ENCODE measurements around the gene LAMA5.
A peak's percentile ranks its signal among the peaks of the same experiment; 100 is the strongest.

LAMA5 gene

DNA sequence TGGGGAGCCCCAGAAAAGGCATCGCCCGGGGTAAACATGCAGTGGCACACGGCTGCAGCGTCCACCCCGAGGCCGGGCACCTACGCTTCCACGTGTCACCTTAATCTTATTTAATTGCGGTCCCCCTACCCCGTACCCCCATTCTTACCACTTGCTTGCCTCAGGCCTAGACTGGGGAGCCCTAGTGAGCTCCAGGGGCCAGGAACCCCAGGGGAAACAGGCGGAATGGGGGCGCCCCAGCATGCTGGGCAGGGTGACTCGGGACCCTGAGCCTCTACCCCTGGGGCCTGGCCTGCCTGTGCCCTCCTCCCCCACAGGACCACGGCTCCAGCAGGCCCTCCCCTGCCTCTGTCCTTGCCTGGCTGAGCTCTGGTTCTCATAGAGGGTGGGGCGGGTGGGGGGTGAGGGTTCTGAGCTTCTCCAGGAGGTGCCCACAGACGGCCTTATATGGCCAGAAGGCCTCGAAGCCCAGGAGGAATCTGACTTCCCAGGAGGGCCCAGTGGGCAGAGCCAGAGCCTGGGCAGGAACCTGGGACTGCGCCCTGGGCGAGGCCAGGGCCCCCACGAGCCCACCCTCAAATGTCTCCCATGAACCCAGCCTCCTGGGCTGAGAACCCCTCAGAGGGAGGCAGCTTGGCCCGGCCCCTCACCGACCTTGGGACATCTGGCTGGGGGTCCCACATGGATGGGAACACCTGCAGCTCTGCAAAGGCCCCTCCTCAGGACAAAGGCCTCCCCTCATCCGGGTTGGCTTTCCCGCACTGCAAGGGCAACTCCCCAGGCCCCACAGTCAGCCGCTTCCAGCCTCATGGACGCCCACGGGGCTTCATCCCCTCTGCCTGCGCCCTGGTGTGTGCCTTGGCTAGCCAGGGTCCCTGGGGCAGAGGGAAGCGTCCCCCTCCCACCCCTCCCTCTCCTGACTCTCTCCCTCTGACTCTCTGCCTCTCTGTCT lies 5.2 kb upstream of the LAMA5 start:
- no peak for DNase-seq (ENCODE audit: low read depth)

GRCh38 chr20:62371588-62372041 lies 4.5 kb upstream of the LAMA5 start:
- no peak for DNase-seq (ENCODE audit: low read depth)

GRCh38 chr20:62370807-62371587 lies 3.9 kb upstream of the LAMA5 start:
- DNase-seq (ENCODE audit: low read depth): no peak

DNA sequence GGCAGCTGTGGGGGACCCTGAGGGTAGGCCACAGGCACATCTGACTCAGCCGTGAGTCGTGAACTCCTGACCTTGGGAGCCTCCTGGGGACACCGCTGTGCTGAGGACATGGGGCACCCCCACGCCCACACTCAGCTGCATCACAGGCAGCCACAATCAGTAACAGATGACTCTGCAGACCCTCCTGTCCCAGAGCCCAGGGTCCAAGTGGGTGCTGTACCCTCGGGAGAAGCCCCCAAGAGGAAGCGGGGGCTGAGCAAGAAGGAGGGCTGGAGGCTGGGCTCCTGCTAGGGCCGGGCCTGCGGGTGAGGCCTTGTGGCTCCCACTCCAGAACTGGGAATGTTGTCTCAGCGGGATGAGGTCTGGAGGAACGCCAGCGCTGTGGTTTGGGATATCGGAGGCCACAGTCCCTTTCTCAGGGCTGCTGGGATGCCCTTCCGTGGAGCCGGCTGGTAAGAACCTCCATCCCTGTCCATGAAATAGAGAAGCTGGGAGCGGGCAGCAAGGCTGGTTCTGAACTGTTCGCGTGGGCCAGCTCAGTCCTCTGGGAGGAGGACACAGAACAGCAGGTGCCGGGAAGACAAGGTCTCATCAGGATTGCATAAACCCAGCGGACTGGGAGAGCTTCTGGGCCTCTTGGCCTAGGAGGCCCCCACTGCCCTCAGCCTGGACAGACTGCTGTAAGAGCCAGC lies 3.1 kb upstream of the LAMA5 start:
- peak; percentile 86 for DNase-seq (ENCODE audit: low read depth)

DNA sequence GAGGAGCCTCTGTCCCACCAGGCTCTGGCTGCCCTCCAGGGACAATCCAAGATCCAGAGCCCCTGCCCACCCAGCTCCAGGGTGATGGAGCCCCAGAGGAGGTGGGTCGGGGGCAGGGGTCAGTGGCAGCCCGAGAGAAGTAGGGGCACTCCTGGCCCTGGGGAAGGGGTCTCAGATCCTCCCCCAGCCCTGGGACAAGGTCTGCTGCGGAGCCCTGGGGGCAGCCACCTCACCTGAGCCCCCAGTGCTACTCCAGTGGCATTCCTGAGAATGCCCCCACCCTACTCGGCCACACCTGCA lies 2.7 kb upstream of the LAMA5 start:
- no peak for DNase-seq (ENCODE audit: low read depth)

DNA sequence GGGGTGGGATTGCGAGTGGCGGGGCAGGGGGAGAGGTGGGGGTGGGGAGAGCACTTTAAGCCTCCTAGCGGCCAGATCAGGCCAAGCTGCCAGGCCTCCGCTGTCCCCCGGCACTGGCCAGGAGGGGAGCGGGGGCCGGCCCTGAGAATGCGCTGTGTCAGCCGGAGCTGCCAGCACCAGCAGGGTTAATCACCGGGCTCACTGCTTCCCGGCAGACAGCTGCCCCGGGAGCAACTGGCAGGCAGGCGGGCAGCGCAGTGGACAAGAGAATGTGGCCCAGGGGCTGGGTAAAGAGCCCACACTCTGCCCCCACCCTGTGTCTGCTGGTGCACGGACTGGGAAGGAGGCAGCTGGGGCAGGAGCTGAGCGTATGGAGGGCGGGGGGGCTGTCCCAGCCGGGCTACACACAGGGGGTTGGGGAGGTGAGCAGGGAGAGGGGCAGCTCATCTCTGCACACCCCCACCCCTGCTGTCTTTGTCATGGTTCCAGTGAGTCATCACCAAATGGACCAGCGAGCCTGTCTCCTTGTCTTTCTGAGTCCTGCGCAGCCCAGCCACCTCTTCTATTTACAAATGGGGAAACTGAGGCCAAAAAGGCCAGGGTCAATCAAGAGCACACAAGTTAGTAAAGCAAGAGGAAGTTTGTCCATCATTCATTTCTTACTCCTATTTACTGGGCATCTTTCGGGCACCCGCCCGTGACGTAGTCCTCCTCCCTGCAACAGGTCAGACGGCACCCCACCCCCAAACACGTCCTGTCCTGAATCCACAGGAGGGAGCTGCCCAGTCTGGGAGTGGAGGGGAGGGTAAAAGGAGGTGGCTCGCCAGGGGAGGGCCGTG lies 2.1 kb upstream of the LAMA5 start:
- DNase-seq (ENCODE audit: low read depth): peak; percentile 88

GRCh38 chr20:62368392-62368975 lies 1.4 kb upstream of the LAMA5 start:
- no peak for DNase-seq (ENCODE audit: low read depth)

DNA sequence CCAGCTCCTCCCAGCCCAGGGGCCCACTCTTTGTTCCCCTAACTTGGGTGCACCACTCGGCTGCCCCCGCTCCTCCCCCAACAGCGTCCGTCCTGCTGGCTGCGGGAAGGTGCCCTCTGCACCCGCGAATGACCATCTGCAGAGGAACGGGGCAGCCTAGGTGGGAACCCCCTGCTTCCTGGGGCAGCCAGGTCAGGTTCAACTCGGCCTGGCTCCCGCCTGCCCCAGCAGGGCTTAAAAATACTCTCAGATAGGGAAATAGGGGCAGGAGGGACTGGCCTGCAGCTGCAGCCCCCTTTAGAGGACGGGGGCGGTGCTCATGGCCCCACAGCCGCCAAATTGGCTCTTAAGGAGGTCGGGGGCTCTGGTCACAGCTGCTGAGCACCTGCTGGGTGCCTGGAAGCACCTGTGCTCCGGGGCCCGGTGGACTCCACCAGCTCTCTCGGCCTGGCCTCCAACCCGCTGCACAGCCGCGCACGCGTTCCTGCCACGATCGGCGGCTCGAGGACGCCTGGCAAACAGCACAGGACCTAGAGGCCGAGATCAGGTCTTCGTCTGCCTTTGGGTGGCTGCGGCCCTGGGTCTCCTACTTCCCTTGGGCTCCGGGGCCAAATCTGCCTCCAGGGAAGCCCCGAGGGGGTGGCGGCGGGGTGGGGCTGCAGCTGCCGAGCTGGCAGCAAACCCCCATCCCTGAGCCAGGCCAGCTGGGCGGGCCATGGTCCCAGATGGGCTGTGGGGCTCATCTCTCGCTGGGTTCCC lies 700 bp upstream of the LAMA5 start:
- no peak for DNase-seq (ENCODE audit: low read depth)

DNA sequence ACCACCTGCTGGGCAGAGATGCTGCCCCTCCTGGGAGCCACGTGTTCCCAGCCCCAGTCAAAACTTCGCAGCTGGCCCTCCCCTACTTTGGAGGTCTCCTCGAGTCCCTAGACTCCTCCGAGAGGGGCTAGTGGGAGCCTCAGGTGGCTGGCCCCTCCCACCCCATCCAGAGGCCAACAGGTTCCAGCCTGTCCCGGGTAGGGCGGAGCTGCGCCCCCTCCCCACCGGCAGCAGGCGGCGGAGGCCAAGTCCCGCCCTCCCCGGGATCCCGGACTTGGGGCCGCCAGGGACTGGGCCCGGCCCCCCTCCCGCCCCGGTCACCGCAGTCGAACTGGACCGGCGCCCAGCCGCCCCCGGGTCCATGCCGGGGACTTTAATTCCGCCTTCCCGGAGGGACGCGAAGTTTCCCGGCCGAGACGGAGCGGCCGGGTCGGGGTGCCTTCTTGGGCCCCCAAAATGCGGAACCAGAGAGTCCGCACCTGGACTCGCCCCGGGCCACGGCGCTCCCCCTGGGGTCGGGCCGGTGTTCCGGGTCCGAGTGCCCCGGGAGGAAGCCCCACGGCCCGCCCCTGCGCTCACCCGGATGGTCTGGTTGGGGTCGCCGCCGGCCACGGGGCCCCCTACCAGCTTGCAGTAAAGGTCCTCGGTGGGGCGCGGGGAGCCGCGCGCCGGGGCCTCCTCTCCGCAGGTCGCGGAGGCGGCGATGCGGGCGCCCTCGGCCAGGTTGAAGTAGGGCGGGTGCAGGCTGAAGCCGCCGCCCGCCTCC lies 559 bp downstream of the LAMA5 start:
- no peak for DNase-seq (ENCODE audit: low read depth)

- no peak for DNase-seq (ENCODE audit: low read depth)
Observed at GRCh38 chr20:62365814-62366369, 1.2 kb downstream of the LAMA5 start.

- DNase-seq (ENCODE audit: low read depth): no peak
Observed at GRCh38 chr20:62364911-62365736, 2.0 kb downstream of the LAMA5 start.

DNA sequence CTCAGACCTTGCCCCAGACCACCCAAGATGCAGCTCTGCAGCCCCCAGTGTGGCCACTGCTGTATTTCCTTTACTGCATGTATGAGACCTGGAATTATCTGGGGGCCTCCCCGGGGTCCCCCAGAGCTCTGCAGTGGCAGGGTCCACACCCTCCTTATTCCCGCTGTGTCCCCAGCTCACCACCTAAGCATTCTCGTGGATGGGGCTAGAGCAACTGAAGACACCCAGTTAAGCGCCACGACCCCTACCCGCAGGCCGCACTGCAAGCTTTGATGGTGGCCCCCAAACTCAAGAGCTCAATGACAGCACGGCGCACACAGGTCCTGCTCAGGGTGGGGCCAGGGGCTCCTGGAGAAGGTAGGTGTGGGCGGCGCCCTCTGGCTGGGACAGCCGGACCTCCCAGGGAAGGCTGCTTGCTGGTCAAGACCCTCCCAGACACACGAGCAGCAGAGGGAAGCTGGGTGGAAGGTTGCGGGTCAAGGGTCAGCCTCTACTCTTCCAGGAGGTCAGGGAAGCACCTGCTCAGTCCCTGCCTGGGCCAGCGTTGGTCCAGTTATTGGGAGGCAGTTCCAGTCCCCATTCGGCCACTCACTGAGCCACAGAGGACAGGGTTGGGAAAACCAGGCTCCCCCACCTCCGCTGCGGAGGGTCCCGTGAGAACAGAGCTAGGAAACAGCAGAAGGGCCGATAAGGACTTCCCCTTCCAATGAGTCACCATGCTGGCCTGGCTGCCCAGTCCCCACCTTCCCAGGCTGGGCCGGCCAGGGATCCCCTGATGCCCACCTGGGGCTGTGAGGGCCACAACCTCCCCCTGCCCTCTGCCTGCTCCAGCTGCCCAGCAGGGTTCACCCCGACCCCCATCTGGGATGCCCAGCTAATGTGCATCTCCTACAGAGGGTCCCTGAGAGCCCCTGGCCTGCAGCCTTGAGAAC lies 2.9 kb downstream of the LAMA5 start:
- DNase-seq (ENCODE audit: low read depth): no peak

GRCh38 chr20:62362991-62363919 lies 3.9 kb downstream of the LAMA5 start:
- peak; percentile 8 for DNase-seq (ENCODE audit: low read depth)

DNA sequence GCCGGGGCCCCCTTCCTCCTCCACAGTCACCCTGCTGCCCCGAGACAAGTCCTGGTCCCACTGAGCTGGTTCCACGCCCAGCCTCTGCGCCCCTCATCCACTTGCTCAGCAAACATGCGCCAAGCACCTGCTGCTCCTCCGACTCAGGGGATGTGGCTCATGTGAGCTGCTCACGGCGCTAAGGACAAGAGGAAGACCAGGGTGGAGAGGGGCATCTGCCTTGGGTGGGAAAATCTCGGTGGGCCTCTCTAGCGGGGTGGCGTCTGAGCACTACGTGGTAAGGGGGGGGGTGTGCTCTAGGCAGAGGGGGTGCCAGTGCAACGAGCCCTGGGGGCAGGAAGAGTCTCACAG lies 4.5 kb downstream of the LAMA5 start:
- DNase-seq (ENCODE audit: low read depth): no peak

- no peak for DNase-seq (ENCODE audit: low read depth)
Observed at GRCh38 chr20:62361799-62362589, 5.1 kb downstream of the LAMA5 start.

All from ELR (cell line).